SK-MEL-5 (cell line): Measurements from ENCODE around the gene SLC38A7. TPM values are rescaled to one million over a fixed set of nuclear protein-coding genes. Genes with fewer than 3 reads are reported as not detected.
"Not testable (repeated sequence)": the region's sequence is repeated elsewhere in the genome, so short reads cannot be mapped to it uniquely, and the experiment has no call there.

ENCODE experiments used
- DNase-seq: peaks from one replicate; pipeline ENCODE4 v3.0.0-alpha.2; 2016; ENCODE audit warnings: low read depth, low spot score
- in situ Hi-C: cut with HindIII; loops from 2 replicates; pipeline ENCODE4 v1.10.0; 2016; ENCODE audit warnings: low sequenced_read_pairs, high pct_unique_total_duplicates, low pct_unique_long_range_greater_than_20kb
- total RNA-seq: library from RNA; depleted of rRNA; stranded (reverse); fragments of >200 nt; shearing (Covaris generic); gene quantifications from 2 replicates; pipeline ENCODE4 v1.2.3, GENCODE V29; 2014

SLC38A7 gene
- total RNA-seq, 1 experiment from 2014 or later: 30.3 TPM

DNA sequence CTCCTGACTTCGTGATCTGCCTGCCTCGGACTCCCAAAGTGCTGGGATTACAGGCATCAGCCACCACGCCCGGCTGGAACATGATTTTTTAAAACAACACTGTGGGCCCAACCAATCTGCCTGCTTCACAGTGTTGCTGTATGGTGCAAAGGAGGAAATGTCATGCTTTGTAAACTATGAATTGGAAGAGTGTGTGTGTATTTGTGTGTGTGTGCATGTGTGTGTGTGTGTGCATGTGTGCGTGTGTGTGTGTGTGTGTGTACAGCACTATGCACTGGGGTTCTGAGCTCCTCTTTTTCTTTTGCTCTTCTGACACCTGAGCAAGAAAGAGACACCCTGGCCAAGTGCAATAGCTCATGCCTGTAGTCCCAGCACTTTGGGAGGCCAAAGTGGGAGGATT is 40.5 kb downstream of the SLC38A7 start:
- DNase-seq: no peak
- in situ Hi-C loops: no loop called here

DNA sequence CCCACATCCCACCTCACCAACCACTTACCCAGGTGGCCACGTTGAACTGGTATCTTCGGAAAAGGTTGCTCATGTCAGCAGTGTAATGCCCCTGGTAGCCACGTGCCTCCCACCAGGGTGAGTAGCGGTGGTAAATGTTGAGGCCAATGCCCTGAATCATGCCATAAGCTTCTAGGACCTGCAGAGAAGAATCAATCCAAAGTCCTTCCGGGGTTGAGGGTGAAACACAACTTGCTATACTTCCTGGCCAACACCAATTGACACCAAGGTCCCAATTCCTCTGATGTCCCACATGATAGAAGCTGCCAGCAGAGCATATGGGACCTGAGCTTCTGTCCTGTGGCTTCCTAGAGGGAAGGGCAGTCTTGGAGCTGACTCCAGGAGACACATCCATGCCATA is 43.6 kb downstream of the SLC38A7 start:
- in situ Hi-C loops: no loop called here
- DNase-seq: no peak

DNA sequence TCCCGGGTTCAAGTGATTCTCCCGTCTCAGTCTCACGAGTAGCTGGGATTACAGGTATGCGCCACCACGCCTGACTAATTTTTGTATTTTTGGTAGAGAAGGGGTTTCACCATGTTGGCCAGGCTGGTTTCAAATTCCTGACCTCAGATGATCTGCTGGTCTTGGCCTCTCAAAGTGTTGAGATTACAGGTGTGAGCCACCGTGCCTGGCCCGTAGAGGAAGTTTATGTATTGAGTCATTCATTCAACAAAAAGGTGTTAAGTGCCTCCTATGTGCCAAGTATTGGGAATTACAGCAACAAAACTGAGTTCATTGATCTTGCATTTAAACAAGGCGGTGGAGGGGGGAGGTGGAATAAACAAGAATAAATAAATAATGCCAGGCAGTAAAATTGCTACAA is 44.7 kb downstream of the SLC38A7 start:
- in situ Hi-C loops: no loop called here
- DNase-seq: no peak

- in situ Hi-C loops: no loop called here
- DNase-seq: no peak
These were observed 45.3 kb downstream of the SLC38A7 start for GRCh38 chr16:58639230-58639629.

DNA sequence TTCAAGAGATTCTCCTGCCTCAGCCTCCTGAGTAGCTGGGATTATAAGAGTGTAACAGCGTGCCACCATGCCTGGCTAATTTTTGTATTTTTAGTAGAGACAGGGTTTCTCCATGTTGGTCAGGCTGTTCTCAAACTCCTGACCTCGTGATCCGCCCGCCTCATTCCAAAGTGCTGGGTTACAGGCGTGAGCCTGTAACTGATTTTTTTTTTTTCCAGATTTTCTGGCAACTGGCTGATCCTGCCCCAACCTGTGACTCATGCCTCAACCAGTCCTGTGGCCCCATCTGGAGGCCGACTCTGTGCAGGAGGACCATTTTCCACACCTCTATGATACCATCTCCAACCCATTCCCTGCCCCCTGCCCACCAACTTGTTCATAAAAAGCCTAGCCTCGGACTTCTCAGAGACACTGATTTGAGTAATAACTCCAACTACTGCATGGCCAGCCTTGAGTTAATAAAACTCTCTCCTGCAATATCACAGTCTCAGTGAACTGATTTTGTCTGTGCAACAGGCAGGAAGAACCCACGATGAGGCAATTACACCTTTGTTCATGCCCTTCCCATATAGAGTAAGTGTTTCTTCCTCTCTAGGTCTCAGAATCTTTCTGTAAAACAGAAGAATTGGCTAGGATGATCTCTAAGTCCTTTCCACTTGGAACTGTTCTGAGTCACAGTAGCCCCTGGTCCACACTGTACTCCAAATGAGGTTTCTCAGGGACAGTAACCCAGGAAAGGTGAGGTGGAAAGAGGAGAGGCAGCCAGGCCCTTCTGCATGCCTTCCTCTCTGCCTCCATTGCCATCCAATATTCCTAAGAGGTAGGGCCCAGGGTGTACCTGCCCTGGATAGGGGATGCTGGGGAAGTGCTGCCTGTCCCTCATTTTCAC is 46.2 kb downstream of the SLC38A7 start:
- peak; percentile 87 for DNase-seq
- in situ Hi-C loops: no loop called here

- in situ Hi-C loops, DNase-seq: not testable (repeated sequence)
These were observed 47.5 kb downstream of the SLC38A7 start for GRCh38 chr16:58637021-58637420.

DNA sequence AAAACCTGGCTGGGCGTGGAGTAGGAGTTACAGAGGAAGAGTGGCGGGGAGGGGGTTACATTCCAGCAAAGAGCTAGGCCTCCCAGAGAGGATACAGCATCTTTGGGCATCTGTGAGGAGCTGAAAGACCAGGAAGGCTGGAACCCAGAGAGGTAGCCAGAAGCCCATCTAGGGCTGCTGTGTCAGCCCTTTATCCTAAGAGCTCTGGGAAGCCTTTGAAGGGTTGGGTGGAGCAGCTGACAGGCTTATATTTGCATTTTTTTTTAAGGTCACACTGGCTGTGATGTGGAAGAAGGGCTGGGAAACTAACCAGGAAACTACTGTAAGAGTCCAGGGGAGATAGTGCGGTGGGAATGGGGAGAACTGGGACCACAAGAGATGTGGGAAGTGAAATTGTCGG is 48.1 kb downstream of the SLC38A7 start:
- DNase-seq: no peak
- in situ Hi-C loops: no loop called here

DNA sequence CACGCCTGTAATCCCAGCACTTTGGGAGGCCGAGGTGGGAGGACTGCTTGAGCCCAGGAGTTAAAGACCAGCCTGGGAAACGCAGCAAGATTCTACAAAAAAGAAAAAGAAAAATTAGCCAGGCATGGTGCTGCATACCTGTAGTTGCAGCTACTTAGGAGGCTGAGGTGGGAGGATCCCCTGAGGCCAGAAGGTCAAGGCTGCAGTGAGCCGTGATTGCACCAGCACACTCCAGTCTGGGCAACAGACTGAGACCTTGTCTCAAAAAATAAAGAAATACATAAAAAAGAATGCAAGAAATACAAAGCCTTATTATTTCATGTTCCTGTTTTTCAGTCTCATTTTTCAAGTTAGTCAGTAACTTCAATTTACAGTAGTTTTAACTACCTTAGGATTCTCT is 49.1 kb downstream of the SLC38A7 start:
- in situ Hi-C loops: no loop called here
- DNase-seq: no peak

DNA sequence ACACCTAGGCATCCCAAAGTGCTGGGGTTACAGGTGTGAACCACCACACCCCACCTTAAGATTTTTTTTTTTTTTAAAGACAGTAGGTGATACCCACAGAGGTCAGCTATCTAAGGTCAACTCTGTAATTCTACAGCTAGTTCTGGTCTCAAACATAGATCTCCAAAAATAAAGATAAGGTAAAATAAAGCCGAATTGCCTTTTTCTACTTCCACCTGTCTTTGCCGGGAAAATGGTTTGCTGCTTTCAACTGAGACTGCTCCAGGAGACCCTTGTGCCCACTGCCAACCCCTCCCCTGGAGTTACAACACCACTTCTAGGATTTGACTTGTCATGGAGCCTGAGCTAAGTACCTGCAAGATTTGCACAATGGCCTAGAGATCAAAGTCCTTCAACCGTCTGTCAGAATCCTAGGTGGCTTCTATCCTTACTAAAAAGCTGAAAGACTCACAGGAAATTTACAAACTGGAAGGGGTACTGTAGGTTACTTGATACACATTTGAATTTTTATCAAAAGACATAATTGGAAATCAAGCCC is 50.2 kb downstream of the SLC38A7 start:
- DNase-seq: no peak
- in situ Hi-C loops: no loop called here

DNA sequence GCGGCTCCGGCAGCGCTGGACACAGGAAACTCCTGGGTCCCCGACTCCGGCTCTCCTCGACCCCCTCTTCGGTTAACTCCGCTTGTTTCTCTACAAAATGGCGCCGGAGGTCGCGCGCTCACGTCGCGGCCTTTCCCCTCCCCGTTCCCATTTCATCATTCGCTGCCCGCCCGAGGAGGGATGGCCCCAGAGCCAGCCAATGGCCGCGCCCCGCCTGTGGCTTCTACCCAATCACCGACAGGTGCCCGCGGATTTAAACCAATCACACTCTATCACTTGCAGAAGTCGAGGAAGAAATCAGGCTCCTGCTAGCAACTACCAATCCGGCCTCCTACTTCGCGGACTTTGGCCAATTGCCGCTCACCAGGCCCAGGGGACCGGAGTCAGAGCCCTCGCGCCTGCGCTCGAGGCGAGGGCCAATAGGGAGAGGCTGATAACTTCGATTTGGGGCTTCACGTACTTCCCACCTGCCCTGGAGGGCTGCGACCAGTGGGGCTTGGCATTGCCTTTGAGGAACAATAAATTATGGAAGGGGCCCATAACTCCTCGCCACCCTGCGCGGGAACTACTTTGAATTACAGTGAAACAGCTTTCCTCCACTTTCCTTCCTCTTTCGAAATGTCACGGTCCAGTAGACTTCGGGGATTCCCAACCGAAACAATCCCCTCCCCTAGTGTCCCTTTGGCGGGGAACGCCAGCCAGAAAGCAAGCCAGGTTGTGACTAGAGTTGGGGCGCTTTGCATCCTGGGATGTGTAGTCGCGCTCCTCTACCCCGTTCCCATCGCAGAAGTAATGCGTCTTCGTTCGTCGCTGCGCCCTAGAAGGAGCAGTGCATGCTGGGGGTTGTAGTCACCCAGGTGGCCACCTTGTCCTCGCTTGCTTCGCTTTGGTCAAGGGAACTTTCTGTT is 54.6 kb downstream of the SLC38A7 start, which contains the start of gene CNOT1:
Gene CNOT1, minus strand, starts transcription at position 94 of the 908 bp plus-strand sequence. CDS start 30,489 bp downstream, outside the sequence.
- in situ Hi-C loops: no loop called here
- DNase-seq: peak; percentile 98

- DNase-seq: no peak
- in situ Hi-C loops: no loop called here
These were observed 55.5 kb downstream of the SLC38A7 start for GRCh38 chr16:58628845-58629732.

GRCh38 chr16:58624209-58624608 is 60.4 kb downstream of the SLC38A7 start:
- DNase-seq: no peak
- in situ Hi-C loops: no loop called here

- no peak for DNase-seq
- in situ Hi-C loops: no loop called here
These were observed 64.2 kb downstream of the SLC38A7 start for GRCh38 chr16:58620396-58620795.

- in situ Hi-C loops: no loop called here
- no peak for DNase-seq
These were observed 69.3 kb downstream of the SLC38A7 start for GRCh38 chr16:58615280-58615679.
